Measurements from ENCODE around the gene C6orf136. TPM values are rescaled to one million over a fixed set of nuclear protein-coding genes. Genes with fewer than 3 reads are reported as not detected.

The C6orf136 gene
- total and polyA plus RNA-seq, 9 of the 15 experiments (the other 6 are each of a cell fraction or from before 2014, with no cell fraction given), result 14.1 to 63.1 (median 18.4) TPM

DNA sequence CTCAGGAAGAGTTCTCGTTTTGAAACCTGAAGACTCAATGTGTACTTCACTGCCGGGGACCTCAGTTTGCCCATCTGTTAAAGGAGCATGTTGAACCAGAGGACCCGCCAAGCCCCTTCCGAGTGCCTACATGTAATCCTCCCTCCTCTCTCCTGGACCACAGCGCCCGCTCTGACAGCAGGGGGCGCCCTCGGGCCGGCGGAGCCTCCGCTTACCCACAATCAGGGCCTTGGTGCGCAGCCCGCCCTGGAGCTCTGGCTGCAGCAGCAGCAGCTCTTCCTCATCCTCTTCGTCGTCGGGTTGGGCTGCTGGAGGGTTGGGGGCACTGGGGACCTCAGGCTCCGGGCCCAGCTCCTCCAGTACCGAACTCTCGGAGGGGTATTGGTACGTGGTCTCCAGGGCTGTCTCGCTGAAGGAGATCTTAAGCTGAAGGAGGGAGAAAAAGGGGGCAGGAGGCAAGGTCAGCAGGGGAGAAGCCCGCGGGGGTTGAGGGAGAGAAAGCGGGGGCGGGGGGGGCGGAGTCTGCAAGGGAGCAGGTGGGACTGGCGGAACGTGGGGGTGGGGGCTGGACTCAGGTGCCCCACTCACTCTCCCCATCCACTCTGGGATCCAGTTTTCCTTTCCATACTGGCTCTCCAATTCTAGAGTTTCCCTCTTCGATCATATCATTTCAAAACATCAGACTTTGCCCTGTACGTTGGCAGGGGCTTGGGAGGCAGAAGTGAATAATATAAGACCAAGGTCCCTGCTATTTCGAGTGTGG is 32.2 kb downstream of the C6orf136 start (continued):
- TF ChIP-seq, protein P1, sequence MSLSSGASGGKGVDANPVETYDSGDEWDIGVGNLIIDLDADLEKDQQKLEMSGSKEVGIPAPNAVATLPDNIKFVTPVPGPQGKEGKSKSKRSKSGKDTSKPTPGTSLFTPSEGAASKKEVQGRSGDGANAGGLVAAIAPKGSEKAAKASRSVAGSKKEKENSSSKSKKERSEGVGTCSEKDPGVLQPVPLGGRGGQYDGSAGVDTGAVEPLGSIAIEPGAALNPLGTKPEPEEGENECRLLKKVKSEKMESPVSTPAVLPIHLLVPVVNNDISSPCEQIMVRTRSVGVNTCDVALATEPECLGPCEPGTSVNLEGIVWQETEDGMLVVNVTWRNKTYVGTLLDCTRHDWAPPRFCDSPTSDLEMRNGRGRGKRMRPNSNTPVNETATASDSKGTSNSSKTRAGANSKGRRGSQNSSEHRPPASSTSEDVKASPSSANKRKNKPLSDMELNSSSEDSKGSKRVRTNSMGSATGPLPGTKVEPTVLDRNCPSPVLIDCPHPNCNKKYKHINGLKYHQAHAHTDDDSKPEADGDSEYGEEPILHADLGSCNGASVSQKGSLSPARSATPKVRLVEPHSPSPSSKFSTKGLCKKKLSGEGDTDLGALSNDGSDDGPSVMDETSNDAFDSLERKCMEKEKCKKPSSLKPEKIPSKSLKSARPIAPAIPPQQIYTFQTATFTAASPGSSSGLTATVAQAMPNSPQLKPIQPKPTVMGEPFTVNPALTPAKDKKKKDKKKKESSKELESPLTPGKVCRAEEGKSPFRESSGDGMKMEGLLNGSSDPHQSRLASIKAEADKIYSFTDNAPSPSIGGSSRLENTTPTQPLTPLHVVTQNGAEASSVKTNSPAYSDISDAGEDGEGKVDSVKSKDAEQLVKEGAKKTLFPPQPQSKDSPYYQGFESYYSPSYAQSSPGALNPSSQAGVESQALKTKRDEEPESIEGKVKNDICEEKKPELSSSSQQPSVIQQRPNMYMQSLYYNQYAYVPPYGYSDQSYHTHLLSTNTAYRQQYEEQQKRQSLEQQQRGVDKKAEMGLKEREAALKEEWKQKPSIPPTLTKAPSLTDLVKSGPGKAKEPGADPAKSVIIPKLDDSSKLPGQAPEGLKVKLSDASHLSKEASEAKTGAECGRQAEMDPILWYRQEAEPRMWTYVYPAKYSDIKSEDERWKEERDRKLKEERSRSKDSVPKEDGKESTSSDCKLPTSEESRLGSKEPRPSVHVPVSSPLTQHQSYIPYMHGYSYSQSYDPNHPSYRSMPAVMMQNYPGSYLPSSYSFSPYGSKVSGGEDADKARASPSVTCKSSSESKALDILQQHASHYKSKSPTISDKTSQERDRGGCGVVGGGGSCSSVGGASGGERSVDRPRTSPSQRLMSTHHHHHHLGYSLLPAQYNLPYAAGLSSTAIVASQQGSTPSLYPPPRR (CRISPR knock-in tag; IDR thresholded peaks at IDR 0.05; ENCODE audit: borderline replicate concordance), result no peak
- TF ChIP-seq ASH1L (IDR thresholded peaks at IDR 0.05; ENCODE audit: borderline replicate concordance, low read depth, partially characterized antibody), result no peak
- TF ChIP-seq MYC (IDR thresholded peaks at IDR 0.05; ENCODE audit: low read depth, low read length), result peak; percentile 43; the same call in 1 of the 2 replicates
- no peak for TF ChIP-seq MYC (CRISPR knock-in tag; IDR thresholded peaks at IDR 0.05; ENCODE audit: borderline replicate concordance, low read depth)
- TF ChIP-seq, protein P2, sequence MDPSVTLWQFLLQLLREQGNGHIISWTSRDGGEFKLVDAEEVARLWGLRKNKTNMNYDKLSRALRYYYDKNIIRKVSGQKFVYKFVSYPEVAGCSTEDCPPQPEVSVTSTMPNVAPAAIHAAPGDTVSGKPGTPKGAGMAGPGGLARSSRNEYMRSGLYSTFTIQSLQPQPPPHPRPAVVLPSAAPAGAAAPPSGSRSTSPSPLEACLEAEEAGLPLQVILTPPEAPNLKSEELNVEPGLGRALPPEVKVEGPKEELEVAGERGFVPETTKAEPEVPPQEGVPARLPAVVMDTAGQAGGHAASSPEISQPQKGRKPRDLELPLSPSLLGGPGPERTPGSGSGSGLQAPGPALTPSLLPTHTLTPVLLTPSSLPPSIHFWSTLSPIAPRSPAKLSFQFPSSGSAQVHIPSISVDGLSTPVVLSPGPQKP (CRISPR knock-in tag; IDR thresholded peaks at IDR 0.05), result no peak
- TF ChIP-seq NCOA1 (IDR thresholded peaks at IDR 0.05; ENCODE audit: low read depth), result no peak
- no peak for TF ChIP-seq ZNF436 (CRISPR knock-in tag; IDR thresholded peaks at IDR 0.05)
- TF ChIP-seq MCM7 (IDR thresholded peaks at IDR 0.05), result no peak
- no peak for TF ChIP-seq RBM34 (IDR thresholded peaks at IDR 0.05; ENCODE audit: borderline replicate concordance, insufficient read depth, low read length)
- no peak for TF ChIP-seq SREBF1 (IDR thresholded peaks at IDR 0.05; ENCODE audit: borderline replicate concordance, low read depth, low read length)
- TF ChIP-seq ZNF408 (CRISPR knock-in tag; IDR thresholded peaks at IDR 0.05; ENCODE audit: low read depth), result no peak
- TF ChIP-seq, protein P3, sequence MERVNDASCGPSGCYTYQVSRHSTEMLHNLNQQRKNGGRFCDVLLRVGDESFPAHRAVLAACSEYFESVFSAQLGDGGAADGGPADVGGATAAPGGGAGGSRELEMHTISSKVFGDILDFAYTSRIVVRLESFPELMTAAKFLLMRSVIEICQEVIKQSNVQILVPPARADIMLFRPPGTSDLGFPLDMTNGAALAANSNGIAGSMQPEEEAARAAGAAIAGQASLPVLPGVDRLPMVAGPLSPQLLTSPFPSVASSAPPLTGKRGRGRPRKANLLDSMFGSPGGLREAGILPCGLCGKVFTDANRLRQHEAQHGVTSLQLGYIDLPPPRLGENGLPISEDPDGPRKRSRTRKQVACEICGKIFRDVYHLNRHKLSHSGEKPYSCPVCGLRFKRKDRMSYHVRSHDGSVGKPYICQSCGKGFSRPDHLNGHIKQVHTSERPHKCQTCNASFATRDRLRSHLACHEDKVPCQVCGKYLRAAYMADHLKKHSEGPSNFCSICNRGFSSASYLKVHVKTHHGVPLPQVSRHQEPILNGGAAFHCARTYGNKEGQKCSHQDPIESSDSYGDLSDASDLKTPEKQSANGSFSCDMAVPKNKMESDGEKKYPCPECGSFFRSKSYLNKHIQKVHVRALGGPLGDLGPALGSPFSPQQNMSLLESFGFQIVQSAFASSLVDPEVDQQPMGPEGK (CRISPR knock-in tag; IDR thresholded peaks at IDR 0.05; ENCODE audit: borderline replicate concordance), result no peak
- TF ChIP-seq YY1 (IDR thresholded peaks at IDR 0.05; ENCODE audit: borderline replicate concordance in 1 of 3, control insufficient read depth in 1 of 3, extremely low read depth in 1 of 3, insufficient read depth in 3 of 3, insufficient read length in 1 of 3, insufficient replicate concordance in 2 of 3, low read depth in 1 of 3, low read length in 2 of 3), result peak in 1 of 3 experiments; percentile 60
- TF ChIP-seq, protein P4, sequence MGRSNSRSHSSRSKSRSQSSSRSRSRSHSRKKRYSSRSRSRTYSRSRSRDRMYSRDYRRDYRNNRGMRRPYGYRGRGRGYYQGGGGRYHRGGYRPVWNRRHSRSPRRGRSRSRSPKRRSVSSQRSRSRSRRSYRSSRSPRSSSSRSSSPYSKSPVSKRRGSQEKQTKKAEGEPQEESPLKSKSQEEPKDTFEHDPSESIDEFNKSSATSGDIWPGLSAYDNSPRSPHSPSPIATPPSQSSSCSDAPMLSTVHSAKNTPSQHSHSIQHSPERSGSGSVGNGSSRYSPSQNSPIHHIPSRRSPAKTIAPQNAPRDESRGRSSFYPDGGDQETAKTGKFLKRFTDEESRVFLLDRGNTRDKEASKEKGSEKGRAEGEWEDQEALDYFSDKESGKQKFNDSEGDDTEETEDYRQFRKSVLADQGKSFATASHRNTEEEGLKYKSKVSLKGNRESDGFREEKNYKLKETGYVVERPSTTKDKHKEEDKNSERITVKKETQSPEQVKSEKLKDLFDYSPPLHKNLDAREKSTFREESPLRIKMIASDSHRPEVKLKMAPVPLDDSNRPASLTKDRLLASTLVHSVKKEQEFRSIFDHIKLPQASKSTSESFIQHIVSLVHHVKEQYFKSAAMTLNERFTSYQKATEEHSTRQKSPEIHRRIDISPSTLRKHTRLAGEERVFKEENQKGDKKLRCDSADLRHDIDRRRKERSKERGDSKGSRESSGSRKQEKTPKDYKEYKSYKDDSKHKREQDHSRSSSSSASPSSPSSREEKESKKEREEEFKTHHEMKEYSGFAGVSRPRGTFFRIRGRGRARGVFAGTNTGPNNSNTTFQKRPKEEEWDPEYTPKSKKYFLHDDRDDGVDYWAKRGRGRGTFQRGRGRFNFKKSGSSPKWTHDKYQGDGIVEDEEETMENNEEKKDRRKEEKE (IDR thresholded peaks at IDR 0.05; ENCODE audit: borderline replicate concordance in 1 of 2, control insufficient read depth in 1 of 2, low read depth in 2 of 2, low read length in 1 of 2), result no peak

Data from K562 (cell line).